SK-N-MC (cell line): ENCODE measurements around the gene EID3.

Experiments
- DNase-seq: peaks from one replicate; pipeline ENCODE4 v3.0.0-alpha.2; 2011; ENCODE audit warnings: low read depth, low spot score
- H3K27ac ChIP-seq: fragments of 200-600 bp; sonication (generic); 2 replicates; pipeline ENCODE4 v1.5.1; 2016; ENCODE audit warnings: mixed run types
- H3K36me3 ChIP-seq: fragments of 200-600 bp; sonication (generic); 2 replicates; pipeline ENCODE4 v1.6.1; 2017; ENCODE audit warnings: antibody characterized with exemption, low read length, mixed read lengths; ENCODE audit not compliant: insufficient read depth
- H3K4me3 ChIP-seq: fragments of 200-600 bp; sonication (generic); 2 replicates; pipeline ENCODE4 v1.5.1; 2016
- H3K9ac ChIP-seq: fragments of 200-600 bp; sonication (generic); 2 replicates; pipeline ENCODE4 v1.8.0; 2017; ENCODE audit warnings: mixed run types, mixed read lengths; ENCODE audit not compliant: insufficient read length
- H3K9me3 ChIP-seq: fragments of 200-600 bp; sonication (generic); 2 replicates; pipeline ENCODE4 v1.6.1; 2017; ENCODE audit warnings: low read depth, mild to moderate bottlenecking, antibody characterized with exemption, low read length, moderate library complexity, mixed read lengths
- EZH2 ChIP-seq: fragments of 200-600 bp; sonication (generic); IDR thresholded peaks from one replicate; pipeline ENCODE4 v1.6.1; 2017; ENCODE audit warnings: antibody characterized with exemption
- FOXP2 ChIP-seq: optimal IDR thresholded peaks from 2 replicates; pipeline ENCODE3; 2011; ENCODE audit warnings: mild to moderate bottlenecking, moderate library complexity; ENCODE audit not compliant: insufficient read depth; ENCODE audit errors: extremely low read length, control extremely low read depth
- POLR2AphosphoS5 ChIP-seq: IDR thresholded peaks from 2 replicates; pipeline ENCODE4 v1.6.1; 2012; ENCODE audit warnings: mild to moderate bottlenecking, low read depth, low read length, borderline replicate concordance

EID3 gene

GRCh38 chr12:104294927-104295668, 8.4 kb upstream of the EID3 start:
- no peaks in the 10 kb centered on the region for H3K9me3 ChIP-seq
- no peak overlapping the region for H3K4me3 ChIP-seq
- no peak overlapping the region for H3K27ac ChIP-seq
- DNase-seq = no peak
- TF ChIP-seq EZH2 (no peak), POLR2AphosphoS5 (no peak), FOXP2 (no peak)
- no peak overlapping the region for H3K9ac ChIP-seq
- H3K36me3 ChIP-seq = peaks cover 81% of the 10 kb centered on the region

GRCh38 chr12:104295954-104296353, 7.6 kb upstream of the EID3 start:
- Histone ChIP-seq H3K9me3 (no peaks in the 10 kb centered on the region), H3K36me3 (peaks cover 86% of the 10 kb centered on the region), H3K27ac (no peak overlapping the region), H3K4me3 (no peak overlapping the region), H3K9ac (no peak overlapping the region)
- no peak for DNase-seq
- TF ChIP-seq FOXP2 (no peak), EZH2 (no peak), POLR2AphosphoS5 (no peak)

GRCh38 chr12:104296718-104297117, 6.8 kb upstream of the EID3 start:
- Histone ChIP-seq H3K9ac (no peak overlapping the region), H3K9me3 (no peaks in the 10 kb centered on the region), H3K27ac (no peak overlapping the region), H3K36me3 (peaks cover 84% of the 10 kb centered on the region), H3K4me3 (no peak overlapping the region)
- TF ChIP-seq FOXP2 = no peak
- TF ChIP-seq EZH2 = no peak
- no peak for TF ChIP-seq POLR2AphosphoS5
- no peak for DNase-seq

GRCh38 chr12:104297477-104298113, 5.9 kb upstream of the EID3 start:
- no peak overlapping the region for H3K27ac ChIP-seq
- TF ChIP-seq POLR2AphosphoS5 (no peak), EZH2 (no peak), FOXP2 (no peak)
- no peak overlapping the region for H3K4me3 ChIP-seq
- no peaks in the 10 kb centered on the region for H3K9me3 ChIP-seq
- no peak overlapping the region for H3K9ac ChIP-seq
- H3K36me3 ChIP-seq = peaks cover 79% of the 10 kb centered on the region
- no peak for DNase-seq

GRCh38 chr12:104299842-104300481, 3.6 kb upstream of the EID3 start:
- H3K36me3 ChIP-seq = peaks cover 82% of the 10 kb centered on the region
- peak overlapping the region; percentile 22 for H3K27ac ChIP-seq

GRCh38 chr12:104304261-104305009, 896 bp downstream of the EID3 start:
- H3K27ac ChIP-seq = no peak overlapping the region
- no peak for TF ChIP-seq POLR2AphosphoS5
- TF ChIP-seq FOXP2 = no peak
- no peak for TF ChIP-seq EZH2

More at GRCh38 chr12:104299842-104300481, 3.6 kb upstream of the EID3 start:
- no peaks in the 10 kb centered on the region for H3K9me3 ChIP-seq
- DNase-seq = no peak
- no peak overlapping the region for H3K9ac ChIP-seq
- TF ChIP-seq FOXP2 (no peak), POLR2AphosphoS5 (no peak), EZH2 (no peak)
- no peak overlapping the region for H3K4me3 ChIP-seq

GRCh38 chr12:104305349-104305748, 1.8 kb downstream of the EID3 start:
- DNase-seq = no peak
- peaks cover 63% of the 10 kb centered on the region for H3K36me3 ChIP-seq

More at GRCh38 chr12:104304261-104305009, 896 bp downstream of the EID3 start:
- no peak for DNase-seq
- H3K9ac ChIP-seq = no peak overlapping the region
- H3K36me3 ChIP-seq = peaks cover 67% of the 10 kb centered on the region
- H3K4me3 ChIP-seq = no peak overlapping the region
- H3K9me3 ChIP-seq = no peaks in the 10 kb centered on the region

More at GRCh38 chr12:104305349-104305748, 1.8 kb downstream of the EID3 start:
- no peak for TF ChIP-seq FOXP2
- TF ChIP-seq EZH2 = no peak
- TF ChIP-seq POLR2AphosphoS5 = no peak
- H3K9ac ChIP-seq = no peak overlapping the region
- H3K9me3 ChIP-seq = no peaks in the 10 kb centered on the region
- no peak overlapping the region; the same call in 1 of the 2 replicates for H3K27ac ChIP-seq
- H3K4me3 ChIP-seq = no peak overlapping the region
